GM12875 (cell line): ENCODE data around the gene ANO4.

ENCODE experiments used
- H3K4me3 ChIP-seq: one replicate; pipeline ENCODE4 v1.5.1; 2011; ENCODE audit warnings: low read depth, low read length, control low read depth
- TF ChIP-seq, protein P1 (sequence below): IDR thresholded peaks from 2 replicates; pipeline ENCODE4 v1.5.1; 2011; ENCODE audit warnings: low read depth, mild to moderate bottlenecking, control low read depth, inconsistent platforms, low read length, moderate library complexity, borderline replicate concordance; ENCODE audit not compliant: insufficient read depth

Gene ANO4

DNA sequence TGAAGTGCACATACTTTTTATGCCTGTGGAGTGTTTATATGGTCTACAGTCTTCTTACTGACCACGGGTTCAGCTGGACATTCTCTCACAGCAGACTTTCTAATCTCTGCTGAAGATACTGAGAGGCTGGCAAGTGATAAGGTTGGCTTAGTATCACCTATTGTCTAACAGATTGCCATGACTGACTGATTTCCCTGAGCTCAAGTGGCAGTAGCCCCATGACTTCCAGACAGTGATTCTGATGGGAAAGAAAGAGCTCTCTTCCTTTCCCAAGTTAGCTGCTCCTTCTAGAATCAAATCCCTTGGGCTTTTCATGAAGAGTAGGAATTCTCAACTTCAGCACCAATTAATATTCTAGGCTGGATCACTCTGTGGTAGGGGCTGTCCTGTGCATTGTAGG is 141.4 kb downstream of the ANO4 start:
- no peak overlapping the region for H3K4me3 ChIP-seq
- TF ChIP-seq, protein P1, sequence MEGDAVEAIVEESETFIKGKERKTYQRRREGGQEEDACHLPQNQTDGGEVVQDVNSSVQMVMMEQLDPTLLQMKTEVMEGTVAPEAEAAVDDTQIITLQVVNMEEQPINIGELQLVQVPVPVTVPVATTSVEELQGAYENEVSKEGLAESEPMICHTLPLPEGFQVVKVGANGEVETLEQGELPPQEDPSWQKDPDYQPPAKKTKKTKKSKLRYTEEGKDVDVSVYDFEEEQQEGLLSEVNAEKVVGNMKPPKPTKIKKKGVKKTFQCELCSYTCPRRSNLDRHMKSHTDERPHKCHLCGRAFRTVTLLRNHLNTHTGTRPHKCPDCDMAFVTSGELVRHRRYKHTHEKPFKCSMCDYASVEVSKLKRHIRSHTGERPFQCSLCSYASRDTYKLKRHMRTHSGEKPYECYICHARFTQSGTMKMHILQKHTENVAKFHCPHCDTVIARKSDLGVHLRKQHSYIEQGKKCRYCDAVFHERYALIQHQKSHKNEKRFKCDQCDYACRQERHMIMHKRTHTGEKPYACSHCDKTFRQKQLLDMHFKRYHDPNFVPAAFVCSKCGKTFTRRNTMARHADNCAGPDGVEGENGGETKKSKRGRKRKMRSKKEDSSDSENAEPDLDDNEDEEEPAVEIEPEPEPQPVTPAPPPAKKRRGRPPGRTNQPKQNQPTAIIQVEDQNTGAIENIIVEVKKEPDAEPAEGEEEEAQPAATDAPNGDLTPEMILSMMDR = no peak

GRCh38 chr12:100936661-100937060 is 142.1 kb downstream of the ANO4 start:
- TF ChIP-seq, protein P1 = no peak
- H3K4me3 ChIP-seq = no peak overlapping the region

GRCh38 chr12:100940503-100940902 is 145.9 kb downstream of the ANO4 start:
- no peak overlapping the region for H3K4me3 ChIP-seq
- TF ChIP-seq, protein P1 = no peak

- TF ChIP-seq, protein P1 = no peak
- H3K4me3 ChIP-seq = no peak overlapping the region
Measured at GRCh38 chr12:100942984-100943749, 148.6 kb downstream of the ANO4 start.

GRCh38 chr12:100951756-100952155 is 157.2 kb downstream of the ANO4 start:
- H3K4me3 ChIP-seq = no peak overlapping the region
- TF ChIP-seq, protein P1 = no peak

GRCh38 chr12:100953217-100953616 is 158.6 kb downstream of the ANO4 start:
- no peak overlapping the region for H3K4me3 ChIP-seq
- TF ChIP-seq, protein P1 = no peak

DNA sequence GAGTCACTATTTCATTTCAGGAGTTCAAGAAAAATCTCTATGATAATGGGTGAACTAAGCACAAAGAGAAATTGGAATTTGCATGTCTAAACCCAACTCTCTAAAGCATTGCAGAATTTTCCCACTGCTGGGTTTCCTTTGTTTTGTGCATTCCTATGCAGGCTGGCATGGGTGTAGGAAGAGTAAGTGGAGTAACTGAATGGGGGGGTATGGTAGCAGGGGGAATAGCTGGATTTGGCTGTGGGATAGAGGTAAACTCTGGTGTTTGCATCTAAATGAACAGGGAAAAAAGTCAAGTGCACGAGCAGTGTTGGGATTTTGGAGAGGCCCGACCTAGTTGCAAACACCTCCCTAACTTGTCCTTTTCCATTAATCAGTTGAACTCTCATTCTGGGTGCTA is 159.1 kb downstream of the ANO4 start:
- TF ChIP-seq, protein P1 = no peak
- H3K4me3 ChIP-seq = no peak overlapping the region
